Liver (tissue), 9 donors: ENCODE results near the gene ATP2B1. TPM values are rescaled to one million over a fixed set of nuclear protein-coding genes. Genes with fewer than 3 reads are reported as not detected.

ENCODE experiments used
- DNase-seq: peaks from one replicate; pipeline ENCODE4 v3.0.0-alpha.2; 2017; ENCODE audit warnings: low spot score
- H3K27ac ChIP-seq, 2 donors: one replicate each; pipeline ENCODE4 v1.7.0; 2013; ENCODE audit warnings: inconsistent platforms in 2 of 2, low read length in 2 of 2, control low read depth in 1 of 2, low read depth in 1 of 2, mild to moderate bottlenecking in 1 of 2
- H3K27me3 ChIP-seq, 4 donors: one replicate each; pipeline versions ENCODE4 v1.6.1 to v1.7.0; 2013; ENCODE audit warnings: low read length in 3 of 4, inconsistent platforms in 1 of 4, mild to moderate bottlenecking in 1 of 4, moderate library complexity in 1 of 4; ENCODE audit not compliant: control insufficient read depth in 4 of 4, insufficient read depth in 4 of 4
- H3K36me3 ChIP-seq, 4 donors: one replicate each; pipeline versions ENCODE4 v1.6.1 to v1.7.0; 2013; ENCODE audit warnings: low read length in 3 of 4, mild to moderate bottlenecking in 3 of 4, low read depth in 1 of 4, moderate library complexity in 1 of 4; ENCODE audit not compliant: control insufficient read depth in 4 of 4, insufficient read depth in 3 of 4
- H3K4me1 ChIP-seq, 4 donors: one replicate each; pipeline versions ENCODE4 v1.6.1 to v1.7.0; 2013; ENCODE audit warnings: low read length in 3 of 4, mild to moderate bottlenecking in 3 of 4, moderate library complexity in 1 of 4; ENCODE audit not compliant: control insufficient read depth in 4 of 4, insufficient read depth in 4 of 4
- H3K4me3 ChIP-seq, 3 donors: one replicate each; pipeline versions ENCODE4 v1.6.1 to v1.7.0; 2013; ENCODE audit warnings: low read length in 3 of 3, control low read depth in 1 of 3, low read depth in 1 of 3, mild to moderate bottlenecking in 1 of 3
- H3K9ac ChIP-seq, 2 donors: one replicate each; pipeline ENCODE4 v1.7.0; 2013; ENCODE audit warnings: low read length in 2 of 2, mild to moderate bottlenecking in 2 of 2, moderate library complexity in 2 of 2, control low read depth in 1 of 2, low read depth in 1 of 2
- H3K9me3 ChIP-seq, 4 donors: one replicate each; pipeline versions ENCODE4 v1.6.1 to v1.7.0; 2013; ENCODE audit warnings: low read length in 3 of 4; ENCODE audit not compliant: control insufficient read depth in 4 of 4
- EGR1 ChIP-seq, 2 donors: IDR thresholded peaks; 2 replicates each; pipeline ENCODE4 v1.6.1; 2016 to 2018; ENCODE audit warnings: antibody characterized with exemption in 2 of 2, low read depth in 2 of 2
- FOXA1 ChIP-seq: IDR thresholded peaks from 2 replicates; pipeline ENCODE4 v1.6.1; 2016; ENCODE audit warnings: antibody characterized with exemption
- FOXA2 ChIP-seq: IDR thresholded peaks from 2 replicates; pipeline ENCODE4 v1.6.1; 2016; ENCODE audit warnings: antibody characterized with exemption
- GABPA ChIP-seq, 2 donors: IDR thresholded peaks in 1 of 2; conservative IDR thresholded peaks in 1 of 2; 2 replicates each; pipeline ENCODE4 v1.6.1; 2016; ENCODE audit warnings: antibody characterized with exemption in 2 of 2, mild to moderate bottlenecking in 1 of 2, moderate library complexity in 1 of 2
- HNF4A ChIP-seq, 2 donors: conservative IDR thresholded peaks; 2 replicates each; pipeline ENCODE4 v1.6.1; 2016; ENCODE audit warnings: antibody characterized with exemption in 2 of 2, mild to moderate bottlenecking in 2 of 2
- HNF4G ChIP-seq: IDR thresholded peaks from 2 replicates; pipeline ENCODE4 v1.6.1; 2016; ENCODE audit warnings: antibody characterized with exemption
- JUND ChIP-seq, 2 donors: IDR thresholded peaks; 2 replicates each; pipeline ENCODE4 v1.6.1; 2016; ENCODE audit warnings: antibody characterized with exemption in 2 of 2
- NR2F2 ChIP-seq: IDR thresholded peaks from 2 replicates; pipeline ENCODE4 v1.6.1; 2016; ENCODE audit warnings: antibody characterized with exemption
- RAD21 ChIP-seq, 2 donors: IDR thresholded peaks; 2 replicates each; pipeline ENCODE4 v1.6.1; 2016; ENCODE audit warnings: antibody characterized with exemption in 2 of 2, mild to moderate bottlenecking in 2 of 2
- RXRA ChIP-seq, 2 donors: IDR thresholded peaks; 2 replicates each; pipeline ENCODE4 v1.6.1; 2017 to 2018; ENCODE audit warnings: antibody characterized with exemption in 2 of 2, mild to moderate bottlenecking in 1 of 2
- SP1 ChIP-seq: IDR thresholded peaks from 2 replicates; pipeline ENCODE4 v1.6.1; 2018; ENCODE audit warnings: antibody characterized with exemption, mild to moderate bottlenecking
- TAF1 ChIP-seq: conservative IDR thresholded peaks from 2 replicates; pipeline ENCODE4 v1.6.1; 2016; ENCODE audit warnings: antibody characterized with exemption, mild to moderate bottlenecking
- YY1 ChIP-seq: IDR thresholded peaks from 2 replicates; pipeline ENCODE4 v1.6.1; 2016; ENCODE audit warnings: antibody characterized with exemption, mild to moderate bottlenecking
- WGBS: extraction: QIAGEN DNeasy Blood & Tissue Kit; methylation state at CpG from one replicate; pipeline ENCODE4 v1.1.7; 2013; 5-methylcytosine and 5-hydroxymethylcytosine counted together
- polyA plus RNA-seq, 2 donors: library from polyadenylated mRNA; stranded (reverse) in 1 of 2; unstranded in 1 of 2; fragments of 200-250 nt in 1 of 2; fragments of >200 nt in 1 of 2; fragmentation: Nextera tagmentation in 1 of 2; extraction: Ambion mirVana in 1 of 2; gene quantifications; one replicate each; pipeline versions ENCODE4 v1.2.1 to v1.2.3, GENCODE V29; 2013 to 2015
- total RNA-seq, 2 donors: library from RNA; depleted of rRNA; stranded (reverse); fragments of >200 nt; gene quantifications; one replicate each; pipeline ENCODE4 v1.2.3, GENCODE V29; 2014
- TF ChIP-seq, protein P1 (sequence below): IDR thresholded peaks from 2 replicates; pipeline ENCODE4 v1.6.1; 2016; ENCODE audit warnings: antibody characterized with exemption, mild to moderate bottlenecking
- TF ChIP-seq, protein P2 (sequence below): IDR thresholded peaks from 2 replicates; pipeline ENCODE4 v1.6.1; 2016; ENCODE audit warnings: antibody characterized with exemption
- TF ChIP-seq, protein P3 (sequence below): IDR thresholded peaks from 2 replicates; pipeline ENCODE4 v1.6.1; 2016; ENCODE audit warnings: antibody characterized with exemption
- TF ChIP-seq, protein P4 (sequence below): fragments of 150-350 bp; IDR thresholded peaks from 2 replicates; pipeline ENCODE4 v1.5.1; 2017; ENCODE audit warnings: improper control_type of control experiment, low read depth, low read length; ENCODE audit not compliant: missing input control
- TF ChIP-seq, protein P5 (sequence below): IDR thresholded peaks from 2 replicates; pipeline ENCODE4 v1.6.1; 2016; ENCODE audit warnings: antibody characterized with exemption
- donor health status: healthy.
- donor health status: healthy.
- donor health status: healthy.
- donor health status: healthy.
- donor health status: healthy.

The ATP2B1 gene
- total and polyA plus RNA-seq, 4 donors = 7.3 to 41.1 (median 22.8) TPM

DNA sequence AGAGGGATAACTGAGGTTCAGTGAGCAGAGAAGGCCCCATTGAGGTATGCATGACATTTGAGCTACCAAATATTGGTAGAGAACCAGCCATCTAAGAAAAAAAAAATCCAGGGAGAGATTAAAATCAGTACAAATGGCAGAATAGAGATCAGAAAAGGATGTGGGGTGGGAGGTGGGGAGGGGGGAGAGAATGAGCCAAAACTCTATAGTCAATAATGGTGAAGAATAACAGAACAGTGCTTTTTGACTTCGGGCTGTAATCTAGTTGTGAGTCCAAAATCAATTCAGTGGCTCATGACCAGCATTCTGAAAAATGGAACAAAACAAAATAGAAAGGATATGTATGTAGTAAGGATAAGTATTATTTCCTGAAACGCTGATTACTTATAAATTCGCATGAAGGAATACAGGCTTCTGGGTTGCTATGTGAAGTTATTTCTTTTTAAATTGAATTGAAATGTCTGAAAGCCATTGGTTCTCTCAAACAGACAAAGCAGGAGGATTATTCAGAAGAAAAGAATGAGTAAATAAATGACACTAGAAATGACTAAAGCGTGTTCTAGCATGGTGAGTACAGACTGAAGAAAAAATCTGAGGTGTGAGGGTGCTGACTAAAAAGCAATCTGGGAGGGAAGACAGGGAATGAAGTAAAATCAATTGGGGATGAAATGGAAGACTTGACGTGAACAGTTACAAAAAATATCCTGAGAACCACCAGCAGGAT, 72.4 kb downstream of the ATP2B1 start:
- TF ChIP-seq FOXA2 (no peak), RXRA (IDR thresholded peaks at IDR 0.05) (no peak)
- TF ChIP-seq, protein P1, sequence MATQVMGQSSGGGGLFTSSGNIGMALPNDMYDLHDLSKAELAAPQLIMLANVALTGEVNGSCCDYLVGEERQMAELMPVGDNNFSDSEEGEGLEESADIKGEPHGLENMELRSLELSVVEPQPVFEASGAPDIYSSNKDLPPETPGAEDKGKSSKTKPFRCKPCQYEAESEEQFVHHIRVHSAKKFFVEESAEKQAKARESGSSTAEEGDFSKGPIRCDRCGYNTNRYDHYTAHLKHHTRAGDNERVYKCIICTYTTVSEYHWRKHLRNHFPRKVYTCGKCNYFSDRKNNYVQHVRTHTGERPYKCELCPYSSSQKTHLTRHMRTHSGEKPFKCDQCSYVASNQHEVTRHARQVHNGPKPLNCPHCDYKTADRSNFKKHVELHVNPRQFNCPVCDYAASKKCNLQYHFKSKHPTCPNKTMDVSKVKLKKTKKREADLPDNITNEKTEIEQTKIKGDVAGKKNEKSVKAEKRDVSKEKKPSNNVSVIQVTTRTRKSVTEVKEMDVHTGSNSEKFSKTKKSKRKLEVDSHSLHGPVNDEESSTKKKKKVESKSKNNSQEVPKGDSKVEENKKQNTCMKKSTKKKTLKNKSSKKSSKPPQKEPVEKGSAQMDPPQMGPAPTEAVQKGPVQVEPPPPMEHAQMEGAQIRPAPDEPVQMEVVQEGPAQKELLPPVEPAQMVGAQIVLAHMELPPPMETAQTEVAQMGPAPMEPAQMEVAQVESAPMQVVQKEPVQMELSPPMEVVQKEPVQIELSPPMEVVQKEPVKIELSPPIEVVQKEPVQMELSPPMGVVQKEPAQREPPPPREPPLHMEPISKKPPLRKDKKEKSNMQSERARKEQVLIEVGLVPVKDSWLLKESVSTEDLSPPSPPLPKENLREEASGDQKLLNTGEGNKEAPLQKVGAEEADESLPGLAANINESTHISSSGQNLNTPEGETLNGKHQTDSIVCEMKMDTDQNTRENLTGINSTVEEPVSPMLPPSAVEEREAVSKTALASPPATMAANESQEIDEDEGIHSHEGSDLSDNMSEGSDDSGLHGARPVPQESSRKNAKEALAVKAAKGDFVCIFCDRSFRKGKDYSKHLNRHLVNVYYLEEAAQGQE = no peak
- TF ChIP-seq, protein P2, sequence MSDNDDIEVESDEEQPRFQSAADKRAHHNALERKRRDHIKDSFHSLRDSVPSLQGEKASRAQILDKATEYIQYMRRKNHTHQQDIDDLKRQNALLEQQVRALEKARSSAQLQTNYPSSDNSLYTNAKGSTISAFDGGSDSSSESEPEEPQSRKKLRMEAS = no peak
- H3K27ac ChIP-seq = no peak overlapping the region

DNA sequence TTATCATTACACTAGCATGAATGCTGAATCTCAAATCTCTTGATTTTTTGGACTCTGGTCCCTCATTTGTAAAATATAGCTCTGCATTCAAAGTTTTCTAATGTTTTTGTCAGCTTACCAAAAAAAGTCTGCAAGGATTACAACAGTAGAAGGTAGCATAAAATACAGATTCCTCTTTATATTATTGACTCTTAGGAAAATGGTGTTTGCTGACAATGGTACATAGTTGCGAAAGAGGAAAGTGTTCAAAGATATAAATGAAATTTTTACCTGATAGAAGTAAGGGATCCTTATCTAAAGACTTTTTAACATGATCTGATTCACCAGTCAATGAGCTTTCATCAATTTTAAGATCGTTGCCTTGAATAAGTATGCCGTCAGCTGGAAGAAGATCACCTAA, 74.1 kb downstream of the ATP2B1 start:
- H3K27me3 ChIP-seq = no peaks in the 10 kb centered on the region
- no peak overlapping the region for H3K9ac ChIP-seq
- 89% methylated on average over 3 of the region's 3 CpGs for WGBS
- no peak overlapping the region for H3K4me3 ChIP-seq
- no peak overlapping the region for H3K27ac ChIP-seq
- no peak for DNase-seq
- no peak for TF ChIP-seq GABPA (IDR thresholded peaks at IDR 0.05 in 1 of 2, conservative IDR thresholded peaks at IDR 0.05 in 1 of 2)
- TF ChIP-seq RAD21 (IDR thresholded peaks at IDR 0.05) = no peak
- TF ChIP-seq, protein P3, sequence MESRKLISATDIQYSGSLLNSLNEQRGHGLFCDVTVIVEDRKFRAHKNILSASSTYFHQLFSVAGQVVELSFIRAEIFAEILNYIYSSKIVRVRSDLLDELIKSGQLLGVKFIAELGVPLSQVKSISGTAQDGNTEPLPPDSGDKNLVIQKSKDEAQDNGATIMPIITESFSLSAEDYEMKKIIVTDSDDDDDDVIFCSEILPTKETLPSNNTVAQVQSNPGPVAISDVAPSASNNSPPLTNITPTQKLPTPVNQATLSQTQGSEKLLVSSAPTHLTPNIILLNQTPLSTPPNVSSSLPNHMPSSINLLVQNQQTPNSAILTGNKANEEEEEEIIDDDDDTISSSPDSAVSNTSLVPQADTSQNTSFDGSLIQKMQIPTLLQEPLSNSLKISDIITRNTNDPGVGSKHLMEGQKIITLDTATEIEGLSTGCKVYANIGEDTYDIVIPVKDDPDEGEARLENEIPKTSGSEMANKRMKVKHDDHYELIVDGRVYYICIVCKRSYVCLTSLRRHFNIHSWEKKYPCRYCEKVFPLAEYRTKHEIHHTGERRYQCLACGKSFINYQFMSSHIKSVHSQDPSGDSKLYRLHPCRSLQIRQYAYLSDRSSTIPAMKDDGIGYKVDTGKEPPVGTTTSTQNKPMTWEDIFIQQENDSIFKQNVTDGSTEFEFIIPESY = no peak
- no peak for TF ChIP-seq SP1
- TF ChIP-seq, protein P2 = no peak
- TF ChIP-seq, protein P4, sequence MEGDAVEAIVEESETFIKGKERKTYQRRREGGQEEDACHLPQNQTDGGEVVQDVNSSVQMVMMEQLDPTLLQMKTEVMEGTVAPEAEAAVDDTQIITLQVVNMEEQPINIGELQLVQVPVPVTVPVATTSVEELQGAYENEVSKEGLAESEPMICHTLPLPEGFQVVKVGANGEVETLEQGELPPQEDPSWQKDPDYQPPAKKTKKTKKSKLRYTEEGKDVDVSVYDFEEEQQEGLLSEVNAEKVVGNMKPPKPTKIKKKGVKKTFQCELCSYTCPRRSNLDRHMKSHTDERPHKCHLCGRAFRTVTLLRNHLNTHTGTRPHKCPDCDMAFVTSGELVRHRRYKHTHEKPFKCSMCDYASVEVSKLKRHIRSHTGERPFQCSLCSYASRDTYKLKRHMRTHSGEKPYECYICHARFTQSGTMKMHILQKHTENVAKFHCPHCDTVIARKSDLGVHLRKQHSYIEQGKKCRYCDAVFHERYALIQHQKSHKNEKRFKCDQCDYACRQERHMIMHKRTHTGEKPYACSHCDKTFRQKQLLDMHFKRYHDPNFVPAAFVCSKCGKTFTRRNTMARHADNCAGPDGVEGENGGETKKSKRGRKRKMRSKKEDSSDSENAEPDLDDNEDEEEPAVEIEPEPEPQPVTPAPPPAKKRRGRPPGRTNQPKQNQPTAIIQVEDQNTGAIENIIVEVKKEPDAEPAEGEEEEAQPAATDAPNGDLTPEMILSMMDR = no peak
- TF ChIP-seq EGR1 (IDR thresholded peaks at IDR 0.05; ENCODE audit: low read depth in 2 of 2) = no peak
- TF ChIP-seq FOXA1 = no peak
- no peak for TF ChIP-seq TAF1
- TF ChIP-seq JUND (IDR thresholded peaks at IDR 0.05) = no peak
- TF ChIP-seq, protein P5, sequence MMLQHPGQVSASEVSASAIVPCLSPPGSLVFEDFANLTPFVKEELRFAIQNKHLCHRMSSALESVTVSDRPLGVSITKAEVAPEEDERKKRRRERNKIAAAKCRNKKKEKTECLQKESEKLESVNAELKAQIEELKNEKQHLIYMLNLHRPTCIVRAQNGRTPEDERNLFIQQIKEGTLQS = no peak
- TF ChIP-seq, protein P1 = no peak
- TF ChIP-seq HNF4A (conservative IDR thresholded peaks at IDR 0.05) = no peak
- no peak for TF ChIP-seq YY1
- no peak for TF ChIP-seq RXRA (IDR thresholded peaks at IDR 0.05)
- no peak for TF ChIP-seq NR2F2
- no peak for TF ChIP-seq HNF4G
- peaks cover 0 to 2% (median 0%) of the 10 kb centered on the region in 4 donors for H3K4me1 ChIP-seq
- H3K36me3 ChIP-seq = peaks cover 0 to 7% (median 1%) of the 10 kb centered on the region in 4 donors
- no peaks in the 10 kb centered on the region for H3K9me3 ChIP-seq

More for the DNA sequence above, 72.4 kb downstream of the ATP2B1 start:
- DNase-seq = no peak
- no peak overlapping the region for H3K9ac ChIP-seq
- H3K36me3 ChIP-seq = peaks cover 0 to 7% (median 2%) of the 10 kb centered on the region in 4 donors
- H3K27me3 ChIP-seq = no peaks in the 10 kb centered on the region
- H3K4me3 ChIP-seq = no peak overlapping the region
- 83% methylated on average over 5 of the region's 5 CpGs for WGBS
- H3K4me1 ChIP-seq = peaks cover 0 to 2% (median 0%) of the 10 kb centered on the region in 4 donors
- H3K9me3 ChIP-seq = no peaks in the 10 kb centered on the region
